Inferior parietal cortex (tissue), 1 donor: ENCODE measurements around the gene COL5A1.

Experiments used
- DNase-seq: peaks from one replicate; pipeline ENCODE4 v3.0.0-alpha.2; 2016; ENCODE audit errors: extremely low spot score

The COL5A1 gene

DNA sequence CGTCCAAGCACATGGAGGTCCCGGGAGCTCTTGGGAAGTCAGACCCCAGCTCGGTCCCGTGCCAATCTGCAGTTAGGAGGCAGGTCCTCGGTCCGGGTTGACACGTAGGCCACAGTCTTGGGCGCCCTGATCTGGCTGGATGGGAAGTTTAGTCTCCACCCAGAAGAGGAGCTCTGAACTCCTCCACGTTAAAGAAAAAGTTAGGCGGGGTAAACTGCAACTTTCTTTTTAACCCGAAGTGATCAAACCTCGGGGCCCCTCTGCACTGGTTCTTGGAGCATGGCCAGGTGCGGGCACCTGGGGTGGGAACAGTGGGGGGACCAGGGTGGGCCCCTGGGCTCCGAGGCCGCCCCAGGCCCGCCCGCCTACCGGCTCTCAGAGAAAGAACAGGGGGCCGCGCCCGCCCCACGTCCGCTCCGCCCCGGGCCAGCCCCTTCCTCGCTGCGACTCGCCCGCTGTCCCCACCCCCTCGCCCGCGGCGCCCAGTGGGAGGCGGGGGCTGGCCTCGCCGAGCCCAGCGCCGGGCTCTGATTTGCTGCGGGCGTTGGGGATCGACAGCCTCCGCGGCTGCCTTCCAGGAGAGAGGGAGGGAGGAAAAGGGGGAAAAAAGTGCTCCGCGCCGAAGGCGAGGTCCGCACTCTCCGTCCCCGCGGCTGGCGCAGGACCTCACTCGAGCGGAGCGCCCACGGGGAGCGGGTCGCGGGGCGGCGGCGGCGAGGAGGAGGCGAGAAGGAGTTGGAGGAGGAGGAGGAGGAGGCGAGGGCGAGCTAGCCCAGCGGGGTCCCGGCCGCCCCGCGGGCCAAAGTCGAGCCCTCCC lies at the start of gene COL5A1:
COL5A1 (plus strand) TSS at position 631 of the 817 bp plus-strand sequence. CDS start 385 bp downstream, outside the sequence.
- DNase-seq, result peak; percentile 24

DNA sequence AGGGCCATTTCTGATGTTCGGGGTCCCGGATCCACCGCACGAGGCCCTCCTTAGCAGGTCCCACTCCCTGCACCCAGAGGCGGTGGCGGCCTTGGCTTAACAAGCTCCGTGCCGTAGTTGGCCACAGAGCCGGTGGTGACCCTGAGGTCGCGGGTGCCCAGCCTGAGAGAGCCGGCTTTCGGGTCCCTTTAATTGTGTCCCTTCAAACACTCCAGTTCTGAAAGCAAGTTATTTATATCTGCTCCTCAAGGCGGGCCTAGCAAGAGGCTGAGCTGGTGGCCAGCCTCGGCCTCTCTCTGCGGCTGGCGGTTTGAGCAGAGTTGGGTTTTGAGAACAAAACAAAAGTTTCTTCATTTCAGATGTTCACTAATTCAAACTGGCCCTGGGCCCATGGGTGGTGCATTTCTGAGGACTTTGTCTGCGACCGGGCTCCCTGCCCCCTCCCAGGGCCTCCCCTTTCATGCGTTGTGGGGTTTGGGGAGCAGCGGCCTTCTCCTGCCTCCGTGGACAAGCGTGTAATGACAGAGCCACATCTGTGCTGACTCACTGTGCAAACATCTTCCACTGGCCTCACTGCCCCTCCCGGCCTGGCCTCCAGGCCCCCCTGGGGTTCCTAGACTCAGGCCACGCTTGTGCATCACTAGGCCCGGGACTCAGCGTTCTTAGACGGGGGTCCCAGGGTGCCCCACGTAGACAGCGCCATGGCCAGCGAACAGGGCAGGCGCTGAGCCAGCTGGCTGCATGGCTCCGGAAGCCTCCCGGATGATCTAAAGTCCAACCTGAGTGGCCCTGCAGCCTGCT lies 49.4 kb upstream of the COL5A1 start:
- DNase-seq, result no peak

- no peak for DNase-seq
Measured at GRCh38 chr9:134592819-134593200, 48.8 kb upstream of the COL5A1 start.

GRCh38 chr9:134593286-134594077 lies 48.1 kb upstream of the COL5A1 start:
- DNase-seq, result no peak

GRCh38 chr9:134594078-134594941 lies 47.3 kb upstream of the COL5A1 start:
- DNase-seq, result no peak

DNA sequence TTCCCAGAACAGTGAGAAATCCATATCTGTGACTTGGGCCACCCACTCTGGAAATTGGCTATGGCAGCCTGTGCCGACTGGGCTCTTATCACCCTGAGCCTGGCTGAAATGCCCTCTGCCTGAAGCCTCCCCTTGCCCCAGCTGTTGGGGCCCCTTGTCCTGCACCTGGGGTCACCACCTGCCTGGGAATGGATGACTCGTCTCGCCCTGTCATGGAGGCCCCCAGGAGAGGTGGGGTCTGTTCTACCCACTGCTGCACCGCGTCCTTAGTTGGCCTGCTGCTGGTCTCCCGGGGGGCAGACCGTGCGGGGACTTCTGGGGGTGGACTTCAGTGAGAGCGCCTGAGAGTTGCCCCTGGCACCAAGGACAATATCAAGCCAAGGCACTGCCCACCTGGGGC lies 46.6 kb upstream of the COL5A1 start:
- no peak for DNase-seq

DNA sequence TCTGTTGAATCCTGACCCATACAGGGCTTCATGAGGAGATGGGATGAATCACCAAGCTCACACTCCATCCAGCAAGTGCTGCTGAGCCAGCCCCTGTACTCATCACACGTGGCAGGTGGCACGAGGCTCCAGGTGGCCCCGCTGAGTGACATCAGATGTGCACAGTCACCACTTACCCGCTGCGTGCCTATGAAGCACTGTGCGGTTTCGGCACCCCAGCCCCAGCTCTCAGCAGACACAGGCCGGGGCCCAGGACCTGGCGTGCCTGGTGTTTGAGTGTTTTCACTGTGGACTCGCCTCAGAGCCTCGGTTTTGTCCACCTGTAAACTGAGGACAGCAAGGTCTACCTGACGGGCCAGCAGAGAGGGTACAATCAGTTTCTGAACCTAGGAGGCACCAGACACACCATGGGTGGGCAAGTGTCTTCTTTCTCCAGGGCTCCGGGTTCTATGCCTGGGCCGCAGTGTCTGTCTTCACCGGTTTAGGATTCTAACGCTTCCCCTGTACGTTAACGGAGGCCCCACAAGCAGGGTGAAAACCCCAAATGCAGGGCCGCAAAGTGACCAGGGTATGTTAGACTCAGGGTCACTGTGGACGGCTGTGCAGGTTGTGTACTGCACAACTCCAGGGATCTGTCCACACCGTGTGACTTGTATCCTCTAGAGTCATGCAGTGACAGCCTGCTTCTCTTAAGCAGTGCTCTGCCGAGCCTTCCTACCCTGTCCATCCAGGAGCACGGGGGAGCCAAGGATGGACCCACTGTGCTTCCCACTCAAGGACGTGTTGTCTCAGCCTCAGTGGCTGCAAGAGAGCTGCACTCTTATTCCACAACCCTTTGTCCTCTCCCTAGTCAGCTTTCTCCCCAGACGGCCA lies 44.3 kb upstream of the COL5A1 start:
- no peak for DNase-seq

DNA sequence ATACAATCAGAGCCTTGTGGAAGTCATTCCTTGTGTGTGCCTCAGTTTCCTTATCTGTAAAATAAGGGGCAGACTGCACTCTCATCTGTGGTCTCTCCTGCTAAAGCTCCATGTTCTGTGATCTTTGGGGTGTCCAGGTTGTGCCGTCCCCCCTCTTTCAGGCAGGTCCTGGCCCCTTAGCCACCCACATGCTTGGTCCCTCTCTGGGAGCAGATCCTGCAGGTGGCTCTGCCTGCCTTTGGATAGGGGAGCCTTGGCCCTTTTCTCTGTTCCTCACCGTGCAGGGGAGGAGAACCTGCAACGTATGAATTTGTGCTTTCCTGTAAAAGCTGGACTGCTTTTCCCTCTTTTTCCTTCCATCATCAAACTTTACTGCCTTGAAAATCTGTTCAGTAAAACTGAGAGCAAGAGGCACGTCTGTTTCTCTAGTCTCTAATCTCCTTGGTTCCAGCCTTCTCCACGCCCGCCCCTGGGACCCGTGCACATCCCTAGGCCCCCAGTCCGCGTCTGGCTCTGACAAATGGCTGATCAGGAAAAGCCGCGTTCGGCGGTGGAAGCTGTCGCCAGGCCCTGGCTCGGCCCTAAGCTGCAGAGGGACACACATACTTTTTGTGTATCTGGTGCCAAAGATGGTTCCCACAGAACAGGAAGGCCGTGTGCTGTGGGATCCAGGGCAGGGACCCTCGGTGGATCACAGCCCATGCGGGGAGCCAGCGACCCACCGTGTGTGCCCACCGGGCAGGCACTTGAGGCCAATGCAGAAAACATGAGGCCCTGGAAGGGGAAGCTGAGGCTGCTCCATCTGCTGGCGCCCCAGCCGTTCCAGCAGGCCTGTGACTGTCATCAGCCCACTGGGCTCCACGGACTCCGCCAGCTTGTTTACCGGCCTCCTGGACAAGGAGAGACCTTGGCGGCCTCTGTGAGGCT lies 43.4 kb upstream of the COL5A1 start:
- no peak for DNase-seq

GRCh38 chr9:134598884-134599245 lies 42.7 kb upstream of the COL5A1 start:
- no peak for DNase-seq

GRCh38 chr9:134600371-134600770 lies 41.2 kb upstream of the COL5A1 start:
- DNase-seq, result no peak

- no peak for DNase-seq
Measured at GRCh38 chr9:134600836-134601638, 40.6 kb upstream of the COL5A1 start.

DNA sequence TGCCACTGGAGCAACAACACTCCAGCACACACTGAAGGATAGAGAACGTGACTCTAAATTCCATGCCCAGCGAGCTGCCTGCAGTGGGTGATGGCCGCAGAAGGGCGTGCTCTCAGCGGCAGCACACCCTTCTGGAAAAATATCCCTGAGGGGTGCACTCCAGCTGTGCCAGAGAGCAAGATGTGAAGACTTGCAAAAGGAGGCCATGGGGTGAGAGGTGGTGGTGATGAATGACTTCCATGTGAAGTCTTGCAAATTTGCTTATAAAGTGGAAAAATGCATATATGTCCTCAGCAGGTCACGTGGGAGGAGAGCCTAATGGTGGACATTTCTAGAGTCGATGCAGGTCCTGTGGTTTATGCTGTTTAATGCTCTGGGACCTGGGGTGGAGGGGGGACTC lies 39.8 kb upstream of the COL5A1 start:
- DNase-seq, result no peak

DNA sequence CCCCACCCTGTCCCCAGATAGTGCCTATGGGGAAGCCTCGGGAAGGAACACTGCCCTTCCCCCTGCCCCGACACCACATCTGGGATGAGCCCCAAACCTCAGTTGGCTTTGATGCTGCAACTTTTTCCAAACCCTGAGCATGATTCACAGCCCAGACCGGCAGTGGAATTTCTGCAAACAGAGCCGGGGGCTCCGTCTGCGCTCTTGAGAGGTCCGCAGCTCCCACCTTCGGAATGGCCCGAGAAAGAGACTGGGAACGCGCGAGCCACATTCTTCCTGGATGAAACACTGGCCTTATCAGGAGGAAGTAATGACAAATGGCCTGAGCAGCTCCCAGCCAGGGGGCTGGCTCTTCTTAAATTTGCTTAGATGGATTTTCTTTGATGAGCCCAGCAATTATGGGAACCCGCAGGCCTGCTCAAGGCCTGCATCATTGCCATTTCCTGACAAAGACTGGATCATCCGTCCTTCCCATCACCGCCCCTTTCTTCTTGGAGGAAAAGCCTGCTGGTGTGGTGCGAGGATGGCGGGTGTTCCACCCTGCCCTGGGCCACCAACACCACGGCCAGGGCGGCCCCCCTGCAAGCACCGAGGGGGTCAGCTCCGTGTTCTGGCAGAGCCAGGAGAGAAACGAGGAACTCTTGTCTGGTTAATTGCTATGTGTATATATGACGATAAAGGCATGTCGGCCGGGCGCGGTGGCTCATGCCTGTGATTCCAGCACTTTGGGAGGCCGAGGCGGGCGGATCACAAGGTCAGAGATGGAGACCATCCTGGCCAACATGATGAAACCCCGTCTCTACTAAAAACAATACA lies 38.8 kb upstream of the COL5A1 start:
- no peak for DNase-seq

GRCh38 chr9:134604834-134605233 lies 36.8 kb upstream of the COL5A1 start:
- no peak for DNase-seq

DNA sequence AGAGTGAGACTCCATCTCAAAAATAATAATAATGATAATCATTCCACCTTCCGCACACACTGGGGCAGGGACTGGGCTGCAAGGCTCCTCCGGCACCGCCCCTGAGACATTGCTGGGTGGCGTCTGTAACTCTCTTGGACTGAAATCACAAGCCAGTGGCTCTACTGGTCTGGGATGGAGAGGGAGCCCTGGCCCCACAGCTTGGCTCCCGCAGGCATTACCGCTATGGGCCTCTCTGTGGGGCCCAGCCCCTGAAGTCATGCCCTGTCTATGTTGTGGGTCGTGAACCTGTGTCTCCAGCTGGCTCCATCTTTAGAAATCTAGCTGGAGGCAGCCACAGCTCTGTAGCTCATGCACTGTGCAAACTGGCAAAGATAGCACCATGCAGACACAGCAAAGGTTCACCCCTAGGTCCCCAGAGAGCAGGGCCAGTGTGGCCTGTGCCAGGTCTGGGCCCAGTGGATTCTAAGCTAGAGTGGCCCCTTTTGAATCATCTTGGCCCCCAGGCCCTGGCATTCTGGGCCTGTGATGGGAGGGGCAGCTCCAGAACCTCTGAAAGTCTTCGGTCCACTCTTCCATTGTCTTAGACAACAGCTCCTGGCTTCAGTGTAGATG lies 36.1 kb upstream of the COL5A1 start:
- no peak for DNase-seq

GRCh38 chr9:134605966-134606357 lies 35.6 kb upstream of the COL5A1 start:
- no peak for DNase-seq
